ENCODE data around the gene SOD1. TPM values are rescaled to one million over a fixed set of nuclear protein-coding genes. Genes with fewer than 3 reads are reported as not detected.

The SOD1 gene
- total and polyA plus RNA-seq, 2 experiments from 2014 or later: 242 to 463 TPM

DNA sequence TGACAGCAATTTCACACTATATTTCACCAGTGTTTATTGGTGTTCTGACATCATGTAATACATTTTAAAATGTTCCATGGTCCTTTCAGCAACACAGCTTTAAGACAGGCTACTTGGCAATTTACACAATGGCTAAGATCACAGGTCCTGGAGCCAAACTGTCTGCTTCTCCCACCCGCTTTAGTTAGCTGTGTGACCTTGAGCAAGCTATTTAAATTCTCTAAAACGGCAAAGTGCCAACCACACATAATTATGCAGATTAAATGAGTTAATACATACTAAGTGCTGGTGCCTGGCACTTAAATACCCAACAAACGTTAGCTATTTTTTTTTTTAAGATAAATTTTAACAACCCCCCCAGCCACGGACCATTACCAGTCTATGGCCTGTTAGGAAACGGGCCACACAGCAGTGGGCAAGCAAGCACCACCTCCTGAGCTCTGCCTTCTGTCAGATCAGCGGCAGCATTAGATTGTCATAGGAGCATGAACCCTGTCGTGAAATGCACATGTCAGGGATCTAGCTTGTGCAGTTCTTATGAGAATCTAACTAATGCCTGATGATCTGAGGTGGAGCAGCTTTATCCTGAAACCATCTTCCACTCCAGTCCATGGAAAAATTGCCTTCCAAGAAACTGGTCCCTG lies 26.9 kb downstream of the SOD1 start:
- no peaks in the 10 kb centered on the region for H3K27me3 ChIP-seq
- no peak for DNase-seq (ENCODE audit: low read depth in 1 of 2, low spot score in 1 of 2)
- TF ChIP-seq CTCF (IDR thresholded peaks at IDR 0.05; ENCODE audit: low read depth, low read length): no peak
- no peaks in the 10 kb centered on the region for H3K9me3 ChIP-seq (ENCODE audit: low read depth)
- peaks cover 63% of the 10 kb centered on the region for H3K36me3 ChIP-seq
- no peaks in the 10 kb centered on the region for H3K4me1 ChIP-seq (ENCODE audit: low read depth)
- H3K4me3 ChIP-seq: no peak overlapping the region
- no peak overlapping the region for H3K27ac ChIP-seq

- H3K4me3 ChIP-seq: no peak overlapping the region
- DNase-seq (ENCODE audit: low read depth in 1 of 2, low spot score in 1 of 2): no peak
- H3K27me3 ChIP-seq: no peaks in the 10 kb centered on the region
- H3K4me1 ChIP-seq (ENCODE audit: low read depth): no peaks in the 10 kb centered on the region
- TF ChIP-seq CTCF (IDR thresholded peaks at IDR 0.05; ENCODE audit: low read depth, low read length): no peak
- peaks cover 70% of the 10 kb centered on the region for H3K36me3 ChIP-seq
- H3K9me3 ChIP-seq (ENCODE audit: low read depth): no peaks in the 10 kb centered on the region
- H3K27ac ChIP-seq: no peak overlapping the region
Observed at GRCh38 chr21:31687108-31687507, 27.6 kb downstream of the SOD1 start.

DNA sequence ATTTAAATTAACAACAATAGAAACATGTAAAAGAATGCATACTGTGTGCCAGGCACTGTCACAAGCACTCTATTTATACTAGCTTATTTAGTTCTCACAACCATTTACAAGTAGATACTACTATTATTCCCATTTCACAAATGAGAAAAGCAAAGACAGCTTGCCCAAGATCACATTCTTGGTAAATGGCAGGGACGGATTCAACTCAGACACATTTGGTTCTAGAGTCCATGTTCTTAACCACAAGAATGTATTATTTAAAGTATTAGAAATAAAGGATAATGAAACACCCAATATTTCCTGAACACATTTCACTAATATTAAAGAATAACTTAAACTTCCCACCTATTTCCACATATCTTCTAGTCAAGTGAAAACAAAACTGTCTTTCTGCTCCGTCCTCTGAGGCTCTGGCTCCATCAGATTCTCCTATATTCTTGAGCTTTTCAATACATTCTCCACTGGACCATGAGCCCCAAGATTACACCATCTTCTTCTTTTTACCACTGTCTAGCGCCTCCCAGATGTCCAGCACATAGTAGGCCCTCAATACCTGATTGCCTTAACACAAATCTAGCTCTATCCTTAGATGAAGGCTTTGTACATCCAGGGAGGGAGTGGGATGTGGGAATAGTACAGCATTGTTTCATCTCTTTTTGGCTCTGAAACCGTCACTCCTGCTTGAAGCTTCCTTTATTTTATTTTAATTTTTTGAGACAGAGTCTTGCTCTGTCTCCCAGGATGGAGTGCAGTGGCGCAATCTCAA lies 29.3 kb downstream of the SOD1 start:
- Histone ChIP-seq H3K4me3 (no peak overlapping the region), H3K36me3 (peaks cover 72% of the 10 kb centered on the region), H3K27ac (no peak overlapping the region), H3K4me1 (ENCODE audit: low read depth) (no peaks in the 10 kb centered on the region), H3K27me3 (no peaks in the 10 kb centered on the region), H3K9me3 (ENCODE audit: low read depth) (no peaks in the 10 kb centered on the region)
- DNase-seq (ENCODE audit: low read depth in 1 of 2, low spot score in 1 of 2): no peak
- no peak for TF ChIP-seq CTCF (IDR thresholded peaks at IDR 0.05; ENCODE audit: low read depth, low read length)

- no peak for DNase-seq (ENCODE audit: low read depth in 1 of 2, low spot score in 1 of 2)
Observed at GRCh38 chr21:31693222-31693621, 33.7 kb downstream of the SOD1 start.

DNA sequence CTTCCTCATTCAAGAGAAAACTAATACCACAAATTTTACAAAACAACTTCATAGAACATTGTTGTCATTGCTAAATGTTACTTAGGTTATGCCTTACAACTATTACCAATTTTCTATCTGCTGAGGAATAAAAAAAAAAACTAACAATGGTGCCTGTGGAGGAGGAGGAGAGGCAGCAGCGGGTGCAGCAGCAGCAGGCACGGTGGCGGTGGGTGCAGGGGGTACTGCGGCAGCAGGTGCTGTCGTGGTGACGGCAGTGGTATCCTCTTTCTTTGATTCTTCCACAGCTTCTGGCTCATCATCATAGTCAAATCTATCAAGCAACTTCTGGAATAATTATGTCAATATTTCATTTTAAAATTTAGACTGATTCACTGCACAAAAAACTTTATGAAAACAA lies 36.9 kb downstream of the SOD1 start:
- Histone ChIP-seq H3K4me3 (no peak overlapping the region), H3K36me3 (peaks cover 81% of the 10 kb centered on the region), H3K9me3 (ENCODE audit: low read depth) (no peaks in the 10 kb centered on the region), H3K27ac (no peak overlapping the region), H3K27me3 (no peaks in the 10 kb centered on the region), H3K4me1 (ENCODE audit: low read depth) (no peaks in the 10 kb centered on the region)
- TF ChIP-seq CTCF (IDR thresholded peaks at IDR 0.05; ENCODE audit: low read depth, low read length): no peak
- no peak for DNase-seq (ENCODE audit: low read depth in 1 of 2, low spot score in 1 of 2)

More at GRCh38 chr21:31693222-31693621, 33.7 kb downstream of the SOD1 start:
- H3K36me3 ChIP-seq: peaks cover 75% of the 10 kb centered on the region
- H3K4me3 ChIP-seq: no peak overlapping the region
- TF ChIP-seq CTCF (IDR thresholded peaks at IDR 0.05; ENCODE audit: low read depth, low read length): no peak
- no peaks in the 10 kb centered on the region for H3K9me3 ChIP-seq (ENCODE audit: low read depth)
- no peak overlapping the region for H3K27ac ChIP-seq
- no peaks in the 10 kb centered on the region for H3K4me1 ChIP-seq (ENCODE audit: low read depth)
- H3K27me3 ChIP-seq: no peaks in the 10 kb centered on the region

All from cardiac muscle cell (in vitro differentiated cells and primary cell).